GM20000 (cell line): ENCODE data around the gene IMMP2L.

Source experiments
- DNase-seq: peaks from one replicate; pipeline ENCODE4 v3.0.0; 2012; ENCODE audit warnings: low spot score
- TF ChIP-seq, protein P1 (sequence below): IDR thresholded peaks from 2 replicates; pipeline ENCODE4 v1.5.1; 2012; ENCODE audit warnings: mild to moderate bottlenecking, control low read depth; ENCODE audit errors: extremely low read depth, missing control alignments

Gene IMMP2L

GRCh38 chr7:111083413-111083812, 478.9 kb downstream of the IMMP2L start:
- TF ChIP-seq, protein P1, sequence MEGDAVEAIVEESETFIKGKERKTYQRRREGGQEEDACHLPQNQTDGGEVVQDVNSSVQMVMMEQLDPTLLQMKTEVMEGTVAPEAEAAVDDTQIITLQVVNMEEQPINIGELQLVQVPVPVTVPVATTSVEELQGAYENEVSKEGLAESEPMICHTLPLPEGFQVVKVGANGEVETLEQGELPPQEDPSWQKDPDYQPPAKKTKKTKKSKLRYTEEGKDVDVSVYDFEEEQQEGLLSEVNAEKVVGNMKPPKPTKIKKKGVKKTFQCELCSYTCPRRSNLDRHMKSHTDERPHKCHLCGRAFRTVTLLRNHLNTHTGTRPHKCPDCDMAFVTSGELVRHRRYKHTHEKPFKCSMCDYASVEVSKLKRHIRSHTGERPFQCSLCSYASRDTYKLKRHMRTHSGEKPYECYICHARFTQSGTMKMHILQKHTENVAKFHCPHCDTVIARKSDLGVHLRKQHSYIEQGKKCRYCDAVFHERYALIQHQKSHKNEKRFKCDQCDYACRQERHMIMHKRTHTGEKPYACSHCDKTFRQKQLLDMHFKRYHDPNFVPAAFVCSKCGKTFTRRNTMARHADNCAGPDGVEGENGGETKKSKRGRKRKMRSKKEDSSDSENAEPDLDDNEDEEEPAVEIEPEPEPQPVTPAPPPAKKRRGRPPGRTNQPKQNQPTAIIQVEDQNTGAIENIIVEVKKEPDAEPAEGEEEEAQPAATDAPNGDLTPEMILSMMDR = no peak
- DNase-seq = peak; percentile 64

GRCh38 chr7:111082351-111082750, 479.9 kb downstream of the IMMP2L start:
- TF ChIP-seq, protein P1 = no peak

DNA sequence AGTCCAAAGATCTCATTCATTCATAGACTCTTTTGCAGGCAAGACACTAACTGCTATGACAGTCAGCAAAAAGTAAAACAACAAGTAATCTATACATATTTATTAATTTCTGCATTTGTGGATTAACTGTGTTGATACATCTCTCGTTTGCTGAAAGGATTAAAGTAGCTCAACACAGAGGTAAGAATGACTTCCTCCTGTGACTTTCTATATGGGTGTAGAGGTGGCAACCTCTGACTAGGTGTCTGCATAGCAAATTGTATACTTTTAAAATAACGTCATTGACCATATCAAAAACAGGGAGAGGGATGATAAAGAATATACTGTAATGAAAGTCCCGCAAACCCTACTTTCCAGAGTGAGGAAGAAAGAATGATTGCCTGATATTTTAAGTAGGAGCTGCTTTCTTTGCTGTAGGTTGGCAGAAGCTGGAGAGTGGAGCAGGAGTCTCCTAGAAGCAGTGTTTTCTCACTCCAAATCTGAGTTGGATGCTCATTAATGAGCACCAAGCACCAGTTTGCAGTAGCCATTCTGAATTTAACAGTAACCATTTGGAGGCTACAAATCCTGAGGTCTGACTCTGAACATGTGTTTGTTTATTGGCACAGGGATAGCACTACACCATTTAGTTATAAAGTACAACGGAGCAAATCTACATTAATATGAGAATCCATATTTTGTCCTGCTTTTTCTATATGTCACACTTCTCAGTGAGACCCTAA, 480.6 kb downstream of the IMMP2L start:
- DNase-seq = no peak
- TF ChIP-seq, protein P1 = no peak

More at GRCh38 chr7:111082351-111082750, 479.9 kb downstream of the IMMP2L start:
- DNase-seq = no peak

GRCh38 chr7:111080495-111081105, 481.7 kb downstream of the IMMP2L start:
- DNase-seq = no peak
- TF ChIP-seq, protein P1 = no peak

DNA sequence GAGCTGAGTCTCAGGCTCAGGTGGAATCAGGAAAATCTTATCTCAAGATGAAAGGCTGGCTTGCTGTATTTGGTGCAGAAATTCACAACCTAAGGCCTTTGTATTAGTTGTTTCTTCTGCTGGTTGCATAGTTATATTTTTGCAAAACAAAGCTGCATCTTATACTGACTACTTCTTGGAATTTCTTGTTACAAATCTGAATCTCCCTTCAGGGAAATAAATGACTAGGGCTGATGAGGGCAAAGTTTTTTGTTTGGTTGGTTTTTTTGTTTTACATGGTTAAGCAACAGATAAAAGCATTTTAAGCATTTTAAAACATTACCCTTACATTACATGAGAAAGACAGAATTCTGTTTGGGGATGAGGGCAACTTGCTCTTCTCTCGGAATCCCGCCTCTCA, 485.3 kb downstream of the IMMP2L start:
- TF ChIP-seq, protein P1 = no peak
- DNase-seq = no peak

GRCh38 chr7:111076205-111076604, 486.1 kb downstream of the IMMP2L start:
- DNase-seq = no peak
- TF ChIP-seq, protein P1 = no peak

- DNase-seq = no peak
- TF ChIP-seq, protein P1 = no peak
Measured at GRCh38 chr7:111075498-111075897, 486.8 kb downstream of the IMMP2L start.
